ENCODE data around the gene IL25.
"Not testable (repeated sequence)": the region's sequence is repeated elsewhere in the genome, so short reads cannot be mapped to it uniquely, and the experiment has no call there.

Gene IL25

GRCh38 chr14:23376482-23377197 lies 4.0 kb downstream of the IL25 start, which contains the start of gene CMTM5:
CMTM5 (plus strand) TSS chr14:23377046; CDS start chr14:23377252, 206 bp downstream.
- peak; percentile 96 to 98 for DNase-seq

- no peak for DNase-seq
These were observed 4.6 kb downstream of the IL25 start for GRCh38 chr14:23377198-23377550.

GRCh38 chr14:23377573-23378563 lies 5.3 kb downstream of the IL25 start:
- no peak for DNase-seq

GRCh38 chr14:23378612-23379220 lies 6.1 kb downstream of the IL25 start:
- no peak for DNase-seq

GRCh38 chr14:23379366-23380196 lies 7.0 kb downstream of the IL25 start:
- DNase-seq: peak in 1 of 2 donors; percentile 42

- DNase-seq: peak in 1 of 2 donors; percentile 20
These were observed 7.7 kb downstream of the IL25 start for GRCh38 chr14:23380197-23380914.

GRCh38 chr14:23380976-23381375 lies 8.4 kb downstream of the IL25 start:
- no peak for DNase-seq

GRCh38 chr14:23381871-23382270 lies 9.3 kb downstream of the IL25 start:
- peak in 1 of 2 donors; percentile 80 for DNase-seq

GRCh38 chr14:23382276-23382675 lies 9.7 kb downstream of the IL25 start:
- no peak for DNase-seq

GRCh38 chr14:23382731-23383440 lies 10.3 kb downstream of the IL25 start:
- no peak for DNase-seq

GRCh38 chr14:23384364-23385080 lies 11.9 kb downstream of the IL25 start:
- DNase-seq: no peak

- DNase-seq: no peak
These were observed 12.6 kb downstream of the IL25 start for GRCh38 chr14:23385244-23385641.

- no peak for DNase-seq
These were observed 13.1 kb downstream of the IL25 start for GRCh38 chr14:23385642-23386265.

GRCh38 chr14:23386266-23386657 lies 13.7 kb downstream of the IL25 start:
- DNase-seq: not testable (repeated sequence)

- DNase-seq: no peak
These were observed 14.4 kb downstream of the IL25 start for GRCh38 chr14:23386999-23387398.

- no peak for DNase-seq
These were observed 15.6 kb downstream of the IL25 start for GRCh38 chr14:23387916-23388882.

GRCh38 chr14:23388996-23389395 lies 16.4 kb downstream of the IL25 start:
- DNase-seq: no peak

- DNase-seq: no peak
These were observed 16.8 kb downstream of the IL25 start for GRCh38 chr14:23389396-23389795.

GRCh38 chr14:23389871-23390270 lies 17.3 kb downstream of the IL25 start:
- not testable (repeated sequence) for DNase-seq
